Thoracic aorta (tissue), 2 donors: ENCODE data around the gene PHF12. TPM values are rescaled to one million over a fixed set of nuclear protein-coding genes. Genes with fewer than 3 reads are reported as not detected.

Experiments used
- ATAC-seq: fragments of 150-250 bp; one replicate; pipeline ENCODE4 v1.8.0; 2017; ENCODE audit warnings: low read depth; ENCODE audit not compliant: insufficient number of reproducible peaks, low FRiP score
- DNase-seq: peaks from one replicate; pipeline ENCODE4 v3.0.0-alpha.2; 2020; ENCODE audit warnings: low spot score
- H3K27ac ChIP-seq, 2 donors: fragments of 200-600 bp; sonication (generic); 1 replicate in 1 of 2; 2 replicates in 1 of 2; pipeline ENCODE4 v1.5.1; 2016; ENCODE audit warnings: mild to moderate bottlenecking in 2 of 2, moderate library complexity in 2 of 2
- H3K27me3 ChIP-seq: fragments of 200-600 bp; sonication (generic); replicated peaks from 2 replicates; pipeline ENCODE4 v1.6.0; 2016; ENCODE audit warnings: mild to moderate bottlenecking; ENCODE audit not compliant: insufficient read depth
- H3K36me3 ChIP-seq: fragments of 200-600 bp; sonication (generic); one replicate; pipeline ENCODE4 v1.5.1; 2016
- H3K4me1 ChIP-seq, 2 donors: fragments of 200-600 bp; sonication (generic); 1 replicate in 1 of 2; 2 replicates in 1 of 2; pipeline versions ENCODE4 v1.5.1 to v1.6.0; 2016; ENCODE audit warnings: low read depth in 2 of 2, mild to moderate bottlenecking in 1 of 2; ENCODE audit not compliant: control insufficient read depth in 1 of 2
- H3K4me3 ChIP-seq: fragments of 200-600 bp; sonication (generic); 2 replicates; pipeline ENCODE4 v1.5.1; 2016; ENCODE audit warnings: mild to moderate bottlenecking
- H3K9me3 ChIP-seq: fragments of 200-600 bp; sonication (generic); 2 replicates; pipeline ENCODE4 v1.5.1; 2016
- CTCF ChIP-seq: fragments of 200-600 bp; sonication (generic); IDR thresholded peaks from one replicate; pipeline ENCODE4 v1.5.1; 2019; ENCODE audit warnings: antibody characterized with exemption
- total RNA-seq, 2 donors: library from RNA; depleted of rRNA; stranded (reverse); fragments of >200 nt; gene quantifications; one replicate each; pipeline versions ENCODE4 v1.1.0 to v1.2.3, GENCODE V29; 2016

PHF12 gene
- total RNA-seq, 2 donors from 2014 or later: 46.4 to 99.4 TPM

- Histone ChIP-seq H3K4me3 (no peak overlapping the region), H3K27me3 (no peaks in the 10 kb centered on the region), H3K4me1 (no peaks in the 10 kb centered on the region), H3K27ac (no peak overlapping the region), H3K36me3 (no peaks in the 10 kb centered on the region), H3K9me3 (no peaks in the 10 kb centered on the region)
- no peak for TF ChIP-seq CTCF
- ATAC-seq (no peak), DNase-seq (no peak)
Measured at GRCh38 chr17:28968914-28969295, 17.6 kb upstream of the PHF12 start.

GRCh38 chr17:28968231-28968913 lies 17.1 kb upstream of the PHF12 start:
- ATAC-seq: no peak
- Histone ChIP-seq H3K4me3 (no peak overlapping the region), H3K36me3 (no peaks in the 10 kb centered on the region), H3K27ac (no peak overlapping the region), H3K9me3 (no peaks in the 10 kb centered on the region), H3K4me1 (no peaks in the 10 kb centered on the region), H3K27me3 (no peaks in the 10 kb centered on the region)
- DNase-seq: no peak
- TF ChIP-seq CTCF: no peak

GRCh38 chr17:28967221-28968135 lies 16.2 kb upstream of the PHF12 start:
- Histone ChIP-seq H3K4me3 (no peak overlapping the region), H3K4me1 (no peaks in the 10 kb centered on the region), H3K36me3 (no peaks in the 10 kb centered on the region), H3K27me3 (no peaks in the 10 kb centered on the region), H3K9me3 (no peaks in the 10 kb centered on the region), H3K27ac (no peak overlapping the region)
- TF ChIP-seq CTCF: no peak
- DNase-seq: no peak
- ATAC-seq: no peak

GRCh38 chr17:28963841-28964240 lies 12.5 kb upstream of the PHF12 start:
- Histone ChIP-seq H3K4me3 (no peak overlapping the region), H3K36me3 (no peaks in the 10 kb centered on the region), H3K4me1 (no peaks in the 10 kb centered on the region), H3K27ac (no peak overlapping the region), H3K9me3 (no peaks in the 10 kb centered on the region), H3K27me3 (no peaks in the 10 kb centered on the region)
- DNase-seq (no peak), ATAC-seq (no peak)
- TF ChIP-seq CTCF: no peak

GRCh38 chr17:28963055-28963611 lies 11.8 kb upstream of the PHF12 start:
- no peaks in the 10 kb centered on the region for H3K27me3 ChIP-seq
- no peak for TF ChIP-seq CTCF
- no peak overlapping the region for H3K4me3 ChIP-seq
- H3K36me3 ChIP-seq: no peaks in the 10 kb centered on the region
- H3K27ac ChIP-seq: no peak overlapping the region
- ATAC-seq (no peak), DNase-seq (no peak)
- no peaks in the 10 kb centered on the region for H3K4me1 ChIP-seq
- no peaks in the 10 kb centered on the region for H3K9me3 ChIP-seq
